GM21367 (cell line): Measurements from ENCODE around the gene ACACA.

Source experiments
- ATAC-seq: cut with Tn5 transposase; IDR thresholded peaks from one replicate; pipeline ENCODE4 v1.9.1; 2021; ENCODE audit not compliant: unreplicated experiment

ACACA gene

DNA sequence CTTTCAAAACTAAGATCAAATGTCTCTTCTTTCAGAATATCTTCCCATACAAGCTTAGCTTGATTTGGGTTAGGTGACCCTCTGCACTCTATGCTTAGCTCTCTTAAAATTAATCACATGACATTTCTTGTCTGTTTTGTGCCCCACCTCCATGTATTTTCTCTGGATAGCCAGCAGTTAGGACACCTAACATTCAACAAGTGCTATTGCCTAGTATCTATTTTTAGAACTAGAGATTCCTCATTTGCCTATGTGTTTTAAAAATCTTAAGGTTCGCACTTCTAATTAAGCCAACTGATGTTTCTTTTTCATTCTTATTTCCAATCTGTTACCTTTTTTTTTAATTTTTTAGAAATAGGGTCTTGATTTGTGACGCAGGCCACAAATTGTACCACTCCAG is 160.6 kb downstream of the ACACA start:
- ATAC-seq, result no peak

DNA sequence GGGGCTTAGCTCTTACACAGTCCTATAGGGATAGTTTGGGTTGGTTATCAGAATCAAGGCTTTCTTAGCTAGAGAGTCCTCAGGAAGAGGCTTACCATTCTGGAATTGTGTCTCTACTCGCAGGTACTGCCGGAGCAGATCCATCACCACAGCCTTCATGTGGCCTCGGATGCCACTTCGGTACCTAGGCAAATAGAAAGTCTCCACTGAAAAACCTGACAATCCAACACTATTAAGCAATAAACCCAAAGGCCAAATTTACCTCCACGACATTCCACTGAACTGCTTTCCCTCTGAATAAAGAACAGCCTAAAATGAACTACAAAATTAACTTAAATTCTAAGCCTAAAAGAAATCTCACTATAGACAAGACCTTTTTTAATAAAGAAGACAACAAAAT is 166.3 kb downstream of the ACACA start:
- no peak for ATAC-seq

DNA sequence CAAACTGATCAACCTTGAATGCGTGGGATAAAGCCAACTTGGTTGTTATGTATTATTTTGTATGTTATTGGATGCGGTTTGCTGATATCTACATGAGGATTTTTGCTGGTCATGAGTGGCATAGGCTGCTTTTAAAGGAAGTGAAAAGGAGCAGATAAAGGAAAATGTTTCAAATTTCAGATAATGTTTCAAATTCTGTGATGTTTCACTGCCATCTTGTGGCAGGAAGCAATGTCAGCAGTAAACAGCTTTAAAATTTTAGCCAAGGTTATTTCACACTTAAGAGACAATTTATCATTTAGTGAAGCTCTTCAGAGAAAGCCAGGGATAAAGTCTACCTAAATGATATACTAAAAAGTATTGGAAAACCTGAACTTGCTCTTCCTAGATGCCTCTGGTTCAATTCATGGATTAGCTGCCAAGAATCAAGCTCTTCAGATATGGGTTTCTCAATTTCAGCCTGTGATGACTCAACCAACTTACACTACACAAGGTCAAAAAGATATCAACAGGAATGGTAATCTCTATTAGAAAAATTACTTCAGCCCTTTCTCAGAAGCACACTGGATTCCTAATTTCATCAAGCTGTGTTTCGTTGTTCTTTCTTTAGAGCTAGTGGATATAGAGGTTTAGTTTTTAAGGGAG is 166.8 kb downstream of the ACACA start:
- ATAC-seq, result no peak

DNA sequence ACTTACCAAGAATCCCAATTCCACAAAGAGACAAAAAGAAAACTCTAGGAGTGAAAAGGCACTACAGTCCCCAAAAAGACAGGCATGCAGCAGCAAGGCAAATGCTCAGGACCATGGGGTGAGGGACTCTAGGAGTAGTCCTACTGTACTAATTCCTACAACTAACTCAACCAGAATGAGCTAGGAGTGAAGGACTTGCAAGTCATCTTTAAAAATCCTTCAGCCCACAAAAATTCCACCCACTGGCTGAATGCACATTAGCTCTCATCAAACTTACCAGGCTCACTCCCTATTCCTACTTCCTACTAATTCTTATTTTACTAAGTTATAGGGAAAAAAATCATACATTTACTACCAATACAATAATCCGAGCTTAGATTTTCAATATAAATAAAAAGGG is 172.5 kb downstream of the ACACA start:
- ATAC-seq, result no peak

DNA sequence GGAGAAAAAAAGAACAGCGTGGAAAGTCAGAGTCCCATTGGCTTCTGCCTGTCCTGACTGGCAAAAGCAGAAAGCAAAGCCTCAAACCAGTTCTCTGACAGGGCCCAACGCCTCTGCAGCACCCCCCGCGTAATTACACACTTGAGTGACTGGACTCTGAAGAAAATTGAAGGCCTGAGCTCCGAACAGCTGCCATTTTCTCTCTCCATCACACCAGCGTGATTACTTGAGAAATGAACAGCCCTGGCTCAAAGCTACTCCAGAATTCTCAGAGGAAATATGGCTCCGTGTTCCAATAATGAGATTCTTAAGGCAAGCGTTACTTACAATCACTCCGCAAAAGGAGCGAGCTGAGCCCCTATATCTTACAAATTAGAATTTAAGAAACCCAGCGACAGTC is 173.6 kb downstream of the ACACA start:
- ATAC-seq, result no peak

DNA sequence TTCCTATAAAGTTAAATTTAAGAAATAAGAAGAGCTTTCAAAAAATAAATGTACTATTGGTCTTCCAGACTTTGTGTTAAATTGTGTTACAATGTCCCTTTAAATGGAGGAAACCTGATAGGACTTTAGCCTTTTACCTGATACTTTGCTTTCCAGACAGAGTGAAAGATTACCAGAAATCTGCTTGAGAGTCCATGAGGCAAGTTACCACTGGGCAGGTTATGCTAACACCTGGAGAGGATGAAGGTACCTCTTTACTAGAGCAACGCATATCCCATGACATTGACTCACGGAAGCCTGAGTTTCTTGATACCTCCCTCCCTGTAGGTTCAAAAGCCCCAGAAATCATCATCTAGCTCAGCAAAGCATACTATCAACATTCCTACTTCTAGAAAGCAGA is 174.7 kb downstream of the ACACA start:
- ATAC-seq, result no peak

DNA sequence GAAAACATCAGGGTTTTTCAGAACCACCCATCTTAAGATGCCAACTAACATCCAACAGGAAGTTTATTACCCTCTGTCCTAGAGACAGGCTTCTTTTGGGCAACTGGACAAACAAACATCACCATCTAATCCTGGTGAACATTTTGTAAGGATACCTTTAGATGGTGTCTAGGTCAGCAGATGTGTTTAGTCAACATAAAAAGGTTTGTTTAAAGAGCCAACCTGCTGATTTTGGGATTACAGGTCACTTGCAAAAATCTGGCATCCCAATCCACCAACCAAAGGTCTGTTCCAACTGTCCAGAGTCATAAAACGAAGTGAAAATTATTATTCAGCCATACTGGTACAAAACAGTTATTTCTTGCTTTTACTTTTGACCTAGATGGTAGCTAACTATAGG is 176.0 kb downstream of the ACACA start:
- no peak for ATAC-seq

DNA sequence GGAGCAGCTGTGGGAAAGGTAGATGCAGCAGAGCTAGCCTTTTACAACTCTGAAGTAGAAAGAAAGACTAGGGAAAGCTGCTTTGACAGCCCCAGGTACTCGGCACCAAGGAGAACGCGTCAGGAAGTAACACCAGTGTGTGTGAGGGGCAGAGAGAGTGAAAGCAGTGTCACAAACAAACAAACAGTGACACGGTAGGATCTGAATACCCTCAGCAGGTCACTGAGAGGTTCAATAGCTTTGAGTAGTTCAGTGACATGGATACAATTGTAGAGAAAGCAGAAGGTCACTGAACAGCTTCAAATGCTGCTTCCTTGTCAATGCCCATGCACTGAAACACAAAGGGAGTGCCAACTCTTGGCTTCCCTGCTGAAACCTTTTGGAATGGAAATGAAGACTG is 181.2 kb downstream of the ACACA start:
- ATAC-seq, result no peak

DNA sequence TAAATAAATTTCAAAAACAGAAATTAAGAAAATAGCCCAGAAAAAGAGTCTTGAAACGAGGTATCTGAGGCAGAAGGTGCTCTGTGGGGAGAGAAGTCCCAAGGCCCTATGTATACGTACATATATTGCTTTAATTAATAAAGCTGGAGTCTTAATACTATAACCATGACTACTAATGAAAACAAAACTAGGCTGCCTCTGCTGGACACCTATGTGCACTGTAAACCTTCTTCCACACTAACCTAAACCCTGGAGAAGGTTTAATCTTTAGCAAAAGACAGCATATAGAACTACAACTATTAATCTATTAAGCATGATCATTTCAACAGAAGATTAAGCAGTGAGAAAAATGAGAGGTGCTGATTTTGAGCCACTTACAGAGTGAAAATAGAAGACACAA is 184.8 kb downstream of the ACACA start:
- no peak for ATAC-seq

DNA sequence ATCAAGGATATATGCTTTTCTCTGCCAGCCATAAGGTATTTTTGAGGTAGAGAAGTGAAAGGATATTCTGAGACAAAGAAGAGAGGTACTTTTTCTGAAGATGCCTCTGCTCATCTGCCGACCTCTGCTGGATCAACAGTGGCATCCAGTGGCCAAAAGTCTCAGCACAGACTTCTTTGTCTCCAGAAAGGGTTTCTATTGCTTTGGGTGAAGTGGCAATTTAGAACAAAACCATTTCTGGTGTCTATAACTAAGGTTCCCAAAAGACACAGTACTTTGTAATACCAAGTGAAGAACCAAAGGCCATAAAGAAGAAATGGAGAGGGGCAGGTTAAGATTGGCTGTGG is 186.1 kb downstream of the ACACA start:
- ATAC-seq, result no peak

DNA sequence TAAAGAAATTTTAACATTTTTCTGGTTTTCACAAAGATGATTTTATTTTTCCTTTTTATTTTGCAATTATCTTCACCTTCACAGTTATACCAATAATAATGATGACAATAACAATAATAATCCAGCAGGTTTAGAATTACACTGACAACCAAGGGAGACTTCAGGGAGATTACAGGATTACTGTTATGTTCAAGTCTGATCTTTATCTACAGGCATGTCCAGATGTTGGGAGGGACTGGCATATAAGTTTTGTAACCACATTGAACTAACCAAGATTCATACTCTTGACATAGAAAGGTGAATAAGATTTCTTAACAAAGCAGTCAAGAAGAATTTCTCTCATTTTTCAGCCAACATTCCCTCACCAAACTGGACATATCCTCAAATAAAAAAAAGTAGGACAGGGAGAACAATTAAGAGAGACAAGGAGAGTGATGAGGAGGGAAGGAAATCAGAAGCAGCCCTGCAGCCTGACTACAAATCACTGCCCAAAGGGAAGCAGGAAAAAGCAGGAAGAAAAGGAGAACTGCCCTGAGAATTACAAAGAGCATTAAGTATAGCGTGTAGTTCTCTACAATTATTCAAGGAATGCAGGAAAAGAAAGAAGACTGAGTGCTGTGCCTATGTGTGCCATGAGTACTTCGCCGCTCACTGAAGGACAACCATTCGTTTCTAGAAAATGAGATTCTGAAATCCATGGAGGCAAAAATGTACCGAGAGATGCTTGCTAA is 186.6 kb downstream of the ACACA start:
- ATAC-seq, result no peak

DNA sequence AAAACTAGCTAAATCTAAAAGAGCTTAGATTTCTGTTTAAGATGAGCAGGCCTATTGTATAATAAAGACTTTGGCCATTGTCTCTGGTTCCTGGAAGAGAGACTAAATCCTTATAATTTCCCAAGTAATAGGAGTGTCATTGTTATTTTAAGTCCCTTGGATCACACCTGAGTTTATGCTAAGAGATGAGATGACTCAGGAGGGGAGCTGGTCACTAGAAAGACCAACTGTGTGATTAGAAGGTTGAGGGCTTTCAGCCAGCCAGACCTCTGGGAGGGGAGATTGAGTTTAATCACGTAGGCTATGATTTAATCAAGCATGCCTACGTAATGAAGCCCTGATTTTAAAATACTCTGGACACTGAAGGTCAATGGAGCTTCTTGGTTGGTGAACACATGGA is 187.8 kb downstream of the ACACA start:
- no peak for ATAC-seq

DNA sequence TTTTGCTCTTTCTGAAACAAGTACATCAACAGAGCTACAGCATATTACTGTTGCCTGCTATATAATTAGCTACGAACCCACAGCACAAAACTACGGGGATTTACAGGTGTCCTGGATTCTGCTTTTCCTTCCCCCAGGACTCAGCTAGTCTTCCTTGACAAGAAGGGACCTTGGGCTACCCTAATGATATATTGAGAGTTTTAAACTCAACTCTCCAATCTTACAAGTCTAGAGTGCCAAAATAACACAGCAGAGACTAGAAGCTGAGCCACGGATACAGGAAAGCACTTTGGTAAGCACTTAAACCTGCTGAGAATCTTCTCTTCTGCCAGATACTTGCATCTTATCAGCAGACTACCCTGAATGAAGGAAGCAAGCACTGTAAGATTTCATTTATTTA is 192.2 kb downstream of the ACACA start:
- no peak for ATAC-seq

DNA sequence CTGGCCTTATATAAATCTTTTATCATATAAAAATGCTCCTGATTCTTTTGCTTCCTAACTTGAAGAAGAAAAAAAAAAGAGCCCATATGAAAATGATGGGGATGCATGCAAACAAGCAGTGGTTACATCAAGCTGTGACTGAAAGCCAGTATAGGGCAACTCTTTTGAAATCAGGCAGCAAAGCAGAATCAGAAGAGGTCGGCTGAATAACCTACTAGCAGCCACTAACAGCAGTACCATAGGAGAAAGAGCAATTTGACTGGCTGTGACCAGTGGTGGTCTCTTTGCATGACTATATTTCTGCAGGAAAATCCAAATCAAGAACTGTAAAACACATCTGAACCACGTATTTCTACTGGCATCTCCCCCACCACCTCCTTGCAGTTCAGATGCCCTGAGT is 192.7 kb downstream of the ACACA start:
- ATAC-seq, result no peak

DNA sequence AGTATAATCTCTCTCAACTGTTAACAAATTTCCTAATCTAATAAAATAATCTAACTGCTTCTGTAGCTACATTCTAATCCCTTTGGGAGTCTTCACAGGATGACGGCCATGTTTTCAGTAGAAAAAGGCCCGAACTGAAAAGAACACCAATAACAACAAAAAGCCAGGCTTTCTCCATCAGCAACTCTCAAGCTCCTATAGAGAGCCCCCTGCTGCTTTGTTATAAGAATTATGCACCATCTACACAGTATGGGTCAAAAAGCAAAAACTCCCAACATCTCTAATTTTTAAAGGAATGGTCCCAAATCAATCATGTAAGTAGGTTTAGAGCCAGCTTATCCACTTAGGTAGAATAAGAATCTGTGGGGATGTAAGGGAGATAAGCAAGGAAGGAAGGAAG is 194.5 kb downstream of the ACACA start:
- no peak for ATAC-seq

DNA sequence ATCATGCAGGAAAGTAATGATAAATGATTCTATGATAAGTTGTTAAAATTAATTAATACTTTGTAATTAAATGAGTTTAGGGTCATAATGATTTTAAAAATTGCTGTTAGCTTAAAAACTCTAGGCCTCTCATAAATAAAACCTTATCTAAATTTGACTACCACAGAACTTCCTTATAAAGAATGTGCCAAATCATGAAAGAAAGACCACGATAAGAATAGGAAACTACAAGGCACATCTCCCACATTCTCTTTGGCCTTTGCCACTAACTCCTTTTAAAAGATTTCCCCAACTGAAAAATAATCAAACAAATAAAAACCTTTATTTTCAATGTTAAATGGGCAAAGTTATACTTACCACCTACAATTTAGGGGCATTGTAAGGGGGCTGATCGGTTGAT is 195.5 kb downstream of the ACACA start:
- no peak for ATAC-seq

DNA sequence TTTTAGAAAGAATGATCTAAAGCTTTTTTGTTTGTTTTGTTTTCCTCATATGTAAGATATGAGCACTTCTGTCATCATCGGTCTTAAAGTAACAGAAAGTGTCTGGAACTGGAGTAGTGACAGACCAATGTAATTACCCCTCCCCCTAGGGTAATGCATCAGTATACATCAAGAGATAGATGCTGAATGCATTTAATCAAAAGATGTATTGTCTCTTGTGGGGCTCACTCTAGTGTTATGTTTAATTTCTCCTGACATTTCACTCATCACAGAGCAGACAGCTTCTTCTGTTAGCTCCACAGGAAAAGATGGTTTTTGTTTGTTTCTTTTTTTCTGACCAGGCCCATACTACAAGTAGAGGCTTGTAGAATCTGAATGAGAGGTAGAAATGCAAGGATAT is 199.5 kb downstream of the ACACA start:
- no peak for ATAC-seq

DNA sequence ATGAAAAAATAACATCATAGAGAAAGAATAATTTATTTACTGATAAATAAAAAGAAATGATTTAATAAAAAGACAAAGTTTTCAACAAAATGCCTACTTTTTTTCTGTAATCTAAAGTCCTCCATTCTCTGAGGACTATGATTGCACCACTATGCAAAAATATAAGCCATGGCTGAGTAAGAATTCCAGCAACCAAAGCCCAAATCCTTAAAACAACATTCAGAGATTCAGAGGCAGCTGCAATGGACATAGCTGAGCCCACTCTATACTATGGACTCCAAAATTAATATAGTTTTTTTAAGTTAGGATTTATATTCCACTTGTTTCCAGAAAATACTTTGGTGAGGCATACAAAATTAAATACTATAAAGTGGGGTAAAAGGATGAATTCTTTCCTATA is 200.3 kb downstream of the ACACA start:
- ATAC-seq, result no peak

DNA sequence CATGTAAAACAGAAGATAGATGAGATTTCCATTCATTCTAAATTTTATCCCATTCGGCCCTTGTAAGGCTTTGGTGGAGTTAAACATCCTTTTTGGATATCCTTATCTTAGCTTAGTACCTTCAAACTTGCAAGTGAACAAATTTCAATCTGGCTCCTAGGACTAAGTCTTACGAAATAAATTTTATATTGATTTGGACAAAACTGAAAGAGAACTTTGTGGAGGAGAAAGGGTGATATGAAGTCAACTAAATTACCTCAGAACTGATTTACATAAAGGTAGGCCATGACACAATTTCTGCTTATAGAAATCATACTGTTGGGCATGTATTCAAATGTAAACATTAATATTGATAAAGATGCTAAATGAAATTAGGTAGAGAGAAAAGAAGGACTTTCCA is 206.1 kb downstream of the ACACA start:
- no peak for ATAC-seq

DNA sequence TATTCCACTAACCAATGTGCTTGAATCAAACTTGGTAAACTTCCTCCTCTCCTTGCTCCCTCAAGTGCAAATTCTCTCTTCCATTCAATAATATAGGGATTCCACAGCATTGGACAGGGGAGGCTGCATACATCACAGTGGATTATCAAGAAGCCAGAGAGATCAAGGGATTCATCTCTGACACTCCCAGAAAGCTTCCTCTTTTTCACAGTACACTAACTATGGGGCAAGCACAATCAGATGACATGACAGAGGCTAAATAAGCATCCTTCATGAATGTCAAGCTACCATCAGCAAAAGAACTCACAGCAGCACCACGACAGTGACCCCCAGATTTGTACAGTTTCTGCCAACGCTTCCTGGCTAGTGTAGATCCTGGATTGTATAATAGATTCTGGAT is 209.3 kb downstream of the ACACA start:
- ATAC-seq, result no peak

DNA sequence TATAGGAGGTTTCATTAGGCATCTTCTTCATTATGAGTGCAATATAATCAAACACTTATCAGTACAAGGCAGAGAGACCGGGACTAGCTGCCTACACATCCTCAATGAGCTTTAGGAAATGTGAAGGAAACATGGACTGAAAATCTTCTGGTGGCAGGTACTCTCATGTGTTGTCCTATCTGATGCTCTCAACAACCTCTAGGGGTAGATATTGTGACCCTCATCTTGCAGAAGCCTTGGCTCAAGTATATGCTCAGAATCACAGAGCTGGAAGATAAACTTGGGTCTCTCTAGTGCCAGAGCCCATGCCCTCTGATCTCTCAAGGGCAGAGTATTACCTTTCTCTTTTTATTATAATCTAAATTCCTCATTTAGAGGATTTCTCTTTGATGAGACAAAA is 212.4 kb downstream of the ACACA start:
- ATAC-seq, result no peak

DNA sequence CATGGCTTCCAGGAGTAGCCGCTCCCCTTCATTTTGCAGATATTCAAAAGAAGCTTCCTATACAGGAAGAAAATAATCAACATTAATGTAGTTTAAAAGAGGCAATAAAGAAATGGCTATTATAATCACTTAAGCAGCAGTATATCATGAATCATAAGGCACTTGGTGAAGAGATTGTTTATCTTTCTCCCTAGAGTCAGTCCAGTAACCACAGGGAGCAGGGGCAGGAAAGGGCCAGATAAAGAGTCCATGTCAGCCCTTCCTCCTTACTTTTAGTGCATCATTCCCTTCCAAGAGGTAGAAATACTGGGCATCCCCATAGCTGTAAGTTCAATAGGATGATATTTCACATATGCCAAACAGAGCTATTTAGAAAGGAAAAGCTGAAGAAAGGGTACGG is 215.4 kb downstream of the ACACA start:
- no peak for ATAC-seq

DNA sequence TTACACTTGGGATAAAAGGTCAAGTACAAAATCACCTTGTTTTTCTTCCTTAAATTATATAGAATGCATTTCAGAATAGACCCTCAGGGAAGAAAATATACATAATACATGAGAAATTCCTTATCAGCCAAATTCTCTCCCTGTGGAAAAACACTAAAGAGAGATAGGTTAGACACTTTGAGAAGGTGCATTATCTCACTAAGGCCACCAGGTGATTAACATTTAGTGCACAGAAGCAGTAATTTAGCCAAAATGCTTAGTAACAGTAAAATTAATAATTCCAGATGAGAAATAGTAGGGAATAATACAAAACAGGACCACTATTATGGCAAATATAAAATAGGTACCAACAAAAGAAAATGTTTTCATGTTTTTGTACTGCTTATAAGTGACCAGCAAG is 216.1 kb downstream of the ACACA start:
- no peak for ATAC-seq
